Measurements from ENCODE around the gene DNASE1. TPM values are rescaled to one million over a fixed set of nuclear protein-coding genes. Genes with fewer than 3 reads are reported as not detected.
A peak's percentile ranks its signal among the peaks of the same experiment; 100 is the strongest.

Gene DNASE1
- total and polyA plus RNA-seq, 9 of the 15 experiments (the other 6 are each of a cell fraction or from before 2014, with no cell fraction given), result 0.53 to 10.1 (median 5.9) TPM

DNA sequence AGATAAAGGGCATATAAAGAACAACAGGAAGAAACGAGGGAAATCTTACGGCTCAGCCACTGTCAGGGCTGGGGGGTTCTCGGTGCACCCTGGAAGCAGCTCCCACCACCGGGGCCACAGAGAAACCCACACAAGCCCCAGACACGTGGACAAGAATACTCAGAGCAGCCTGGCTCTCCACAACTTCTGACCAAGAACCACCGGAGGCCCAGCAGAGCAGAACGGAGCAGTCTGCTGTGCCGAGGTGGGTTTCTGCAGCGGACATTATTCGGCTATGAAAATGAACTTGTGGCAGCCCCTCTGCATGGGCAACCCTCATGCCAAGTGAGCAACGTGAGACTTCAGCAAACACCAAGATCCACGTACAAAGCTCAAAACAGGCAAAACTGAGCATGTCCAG lies 6.8 kb downstream of the DNASE1 start (continued):
- TF ChIP-seq ZBTB17 (CRISPR knock-in tag; IDR thresholded peaks at IDR 0.05) (no peak), DDX20 (tag; IDR thresholded peaks at IDR 0.05; ENCODE audit: low read depth) (no peak), SMAD4 (CRISPR knock-in tag; conservative IDR thresholded peaks at IDR 0.05) (no peak), FOXK1 (CRISPR knock-in tag; IDR thresholded peaks at IDR 0.05; ENCODE audit: borderline replicate concordance) (no peak), KDM1A (IDR thresholded peaks at IDR 0.05) (no peak), HSF4 (CRISPR knock-in tag; IDR thresholded peaks at IDR 0.05; ENCODE audit: borderline replicate concordance) (no peak), CXXC5 (CRISPR knock-in tag; IDR thresholded peaks at IDR 0.05) (no peak)

DNA sequence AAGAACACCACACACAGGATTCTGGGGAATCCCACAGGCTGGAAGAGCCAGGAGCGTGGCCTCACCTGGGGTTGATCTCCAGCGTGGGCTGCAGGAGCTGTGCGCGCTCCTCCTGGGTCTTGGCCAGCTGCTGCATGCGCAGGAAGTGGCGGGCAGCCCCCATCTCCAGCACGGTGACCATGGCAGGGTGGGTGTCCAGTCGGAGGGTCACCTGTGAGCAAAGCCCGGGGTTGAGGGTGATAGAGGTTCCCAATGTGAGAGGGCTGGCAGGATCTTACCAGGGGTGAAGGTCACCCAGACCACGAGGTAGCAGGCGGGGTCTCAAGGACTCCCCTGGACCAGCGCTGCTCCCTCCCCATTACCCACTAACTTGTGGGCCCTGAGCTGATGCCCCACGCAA lies 7.4 kb downstream of the DNASE1 start:
- H3K36me3 ChIP-seq (ENCODE audit: control insufficient read depth, insufficient read depth, low read length), result peaks cover 99% of the 10 kb centered on the region; the same call in 2 of the 3 replicates
- intact Hi-C loops (cut with micrococcal nuclease), result no loop called here
- H3K27ac ChIP-seq (ENCODE audit: extremely low read depth, low read depth, low read length), result no peak overlapping the region

More for the DNA sequence above, 7.4 kb downstream of the DNASE1 start:
- no peaks in the 10 kb centered on the region for H3K79me2 ChIP-seq (ENCODE audit: control insufficient read depth, insufficient read depth, low read length)
- ChIA-PET CTCF (ENCODE audit: low intra/inter-chr PET ratio) (no interaction called here), POLR2A (interaction anchor here (1.1 to 1.2 kb wide), 3 partner anchors 9 to 77 kb away, joined by 3 to 8 read pairs (median 4); no protein-coding TSS in a partner anchor)
- no peaks in the 10 kb centered on the region for H3K9me3 ChIP-seq (replicated peaks; ENCODE audit: control insufficient read depth, insufficient read depth, low read depth, low read length)
- H3K4me2 ChIP-seq (ENCODE audit: insufficient read depth, low read length), result no peak overlapping the region
- WGBS (ENCODE audit: insufficient coverage, low coverage, missing lambda C conversion rate), result 96% methylated on average over 13 of the region's 13 CpGs
- no peaks in the 10 kb centered on the region for H4K20me1 ChIP-seq (replicated peaks; ENCODE audit: control insufficient read depth, insufficient read depth, low read length)
- no peak overlapping the region for H3K9ac ChIP-seq (ENCODE audit: insufficient read depth in 1 of 2, low read depth in 2 of 2, low read length in 2 of 2)
- BruUV-seq (replicated peaks), result no TSS peak
- peaks cover 0 to 8% of the 10 kb centered on the region in 2 experiments; a peak in 2 of 5 replicates for H3K4me1 ChIP-seq (replicated peaks in 1 of 2; ENCODE audit: control insufficient read depth in 2 of 2, insufficient read depth in 2 of 2, low read length in 2 of 2)
- H3K27me3 ChIP-seq (ENCODE audit: control insufficient read depth in 2 of 2, insufficient read depth in 2 of 2, low read length in 2 of 2), result no peaks in the 10 kb centered on the region
- TF ChIP-seq POLR2G (IDR thresholded peaks at IDR 0.05; ENCODE audit: low read depth, low read length) (0 out of 2 replicates have a peak, but pooled peaks have one; percentile 28), RBM22 (IDR thresholded peaks at IDR 0.05; ENCODE audit: low read depth, low read length, poor library complexity, severe bottlenecking) (peak; percentile 32), HNRNPH1 (optimal IDR thresholded peaks at IDR 0.05; ENCODE audit: low read depth, low read length) (no peak), CREBBP (IDR thresholded peaks at IDR 0.05; ENCODE audit: low read depth, low read length) (no peak), NR2F6 (CRISPR knock-in tag; IDR thresholded peaks at IDR 0.05) (no peak), SPI1 (IDR thresholded peaks at IDR 0.05; ENCODE audit: borderline replicate concordance, low read depth, low read length) (no peak)
- TF ChIP-seq, protein P1, sequence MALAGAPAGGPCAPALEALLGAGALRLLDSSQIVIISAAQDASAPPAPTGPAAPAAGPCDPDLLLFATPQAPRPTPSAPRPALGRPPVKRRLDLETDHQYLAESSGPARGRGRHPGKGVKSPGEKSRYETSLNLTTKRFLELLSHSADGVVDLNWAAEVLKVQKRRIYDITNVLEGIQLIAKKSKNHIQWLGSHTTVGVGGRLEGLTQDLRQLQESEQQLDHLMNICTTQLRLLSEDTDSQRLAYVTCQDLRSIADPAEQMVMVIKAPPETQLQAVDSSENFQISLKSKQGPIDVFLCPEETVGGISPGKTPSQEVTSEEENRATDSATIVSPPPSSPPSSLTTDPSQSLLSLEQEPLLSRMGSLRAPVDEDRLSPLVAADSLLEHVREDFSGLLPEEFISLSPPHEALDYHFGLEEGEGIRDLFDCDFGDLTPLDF (CRISPR knock-in tag; IDR thresholded peaks at IDR 0.05), result no peak
- no peak overlapping the region for H3K4me3 ChIP-seq
- ATAC-seq, result no peak
- H3K9me1 ChIP-seq (ENCODE audit: control insufficient read depth, insufficient read depth, low read length), result no peaks in the 10 kb centered on the region
- FAIRE-seq, result no peak
- DNase-seq (ENCODE audit: extremely low read depth in 1 of 4, low spot score in 3 of 4), result no peak
- in situ Hi-C loops (cut with MboI), result no loop called here
- H2AFZ ChIP-seq (ENCODE audit: low read depth, low read length), result no peak overlapping the region
